ENCODE measurements around the gene CCDC34. TPM values are rescaled to one million over a fixed set of nuclear protein-coding genes. Genes with fewer than 3 reads are reported as not detected.

CCDC34 gene
- total RNA-seq, 1 experiment from 2014 or later: 18.7 TPM

- Histone ChIP-seq H3K27ac (ENCODE audit: low read depth, low read length) (no peak overlapping the region), H3K4me1 (ENCODE audit: control insufficient read depth in 1 of 2, insufficient read depth in 2 of 2, low read length in 2 of 2) (no peaks in the 10 kb centered on the region), H3K4me2 (ENCODE audit: low read length) (no peak overlapping the region), H3K9me3 (ENCODE audit: control insufficient read depth in 1 of 2, insufficient read depth in 1 of 2, low read depth in 1 of 2, low read length in 2 of 2) (peaks cover 11% of the 10 kb centered on the region in 2 experiments; a peak in 2 of 4 replicates), H3K9me2 (ENCODE audit: insufficient read depth) (no peaks in the 10 kb centered on the region), H4K20me1 (ENCODE audit: insufficient read depth) (no peaks in the 10 kb centered on the region), H3K36me3 (ENCODE audit: control insufficient read depth in 1 of 2, insufficient read depth in 2 of 2, low read length in 2 of 2) (no peaks in the 10 kb centered on the region), H3K79me2 (ENCODE audit: insufficient read depth, low read length) (no peaks in the 10 kb centered on the region), H3K27me3 (ENCODE audit: insufficient read depth, low read length) (no peaks in the 10 kb centered on the region), H3K9ac (ENCODE audit: low read length) (no peak overlapping the region), H2AFZ (ENCODE audit: low read depth, low read length, poor library complexity, severe bottlenecking) (no peak overlapping the region), H3K4me3 (replicated peaks in 1 of 2; ENCODE audit: low read depth in 1 of 2, low read length in 2 of 2) (no peak overlapping the region)
- POLR2A ChIA-PET: no interaction called here
- CTCF ChIA-PET: no interaction called here
- TF ChIP-seq JUND (IDR thresholded peaks at IDR 0.05): no peak
- intact Hi-C loops (cut with micrococcal nuclease): loop anchor here (10.0 kb wide), 1 partner anchor 193 kb away; no protein-coding TSS in a partner anchor
- RAD21 ChIA-PET (ENCODE audit: low non-redundant PET in 1 of 2, low total read pairs in 2 of 2, uncharacterized antibody in 2 of 2, unreplicated experiment in 2 of 2): no interaction called here
- no peak for DNase-seq (ENCODE audit: low read depth, low spot score)
- no peak for ATAC-seq
- BruUV-seq (replicated peaks): no TSS peak
These were observed 70.9 kb downstream of the CCDC34 start for GRCh38 chr11:27291954-27292636.

GRCh38 chr11:27291302-27291889 lies 71.6 kb downstream of the CCDC34 start:
- peak; percentile 15 for DNase-seq (ENCODE audit: low read depth, low spot score)
- no peaks in the 10 kb centered on the region for H4K20me1 ChIP-seq (ENCODE audit: insufficient read depth)
- H3K27ac ChIP-seq (ENCODE audit: low read depth, low read length): no peak overlapping the region
- no peaks in the 10 kb centered on the region for H3K79me2 ChIP-seq (ENCODE audit: insufficient read depth, low read length)
- H3K9me3 ChIP-seq (ENCODE audit: control insufficient read depth in 1 of 2, insufficient read depth in 1 of 2, low read depth in 1 of 2, low read length in 2 of 2): peaks cover 11% of the 10 kb centered on the region in 2 experiments; a peak in 2 of 4 replicates
- no peak overlapping the region for H3K4me3 ChIP-seq (replicated peaks in 1 of 2; ENCODE audit: low read depth in 1 of 2, low read length in 2 of 2)
- no peak for TF ChIP-seq RAD21 (IDR thresholded peaks at IDR 0.05; ENCODE audit: low read depth)
- peak; percentile 27; the same call in 1 of the 2 replicates for TF ChIP-seq CBX3 (IDR thresholded peaks at IDR 0.05; ENCODE audit: low read depth)
- no peaks in the 10 kb centered on the region for H3K9me2 ChIP-seq (ENCODE audit: insufficient read depth)
- no peaks in the 10 kb centered on the region for H3K27me3 ChIP-seq (ENCODE audit: insufficient read depth, low read length)
- POLR2A ChIA-PET: no interaction called here
- no peaks in the 10 kb centered on the region for H3K4me1 ChIP-seq (ENCODE audit: control insufficient read depth in 1 of 2, insufficient read depth in 2 of 2, low read length in 2 of 2)
- no peak overlapping the region for H3K9ac ChIP-seq (ENCODE audit: low read length)
- BruUV-seq (replicated peaks): no TSS peak
- RAD21 ChIA-PET (ENCODE audit: low non-redundant PET in 1 of 2, low total read pairs in 2 of 2, uncharacterized antibody in 2 of 2, unreplicated experiment in 2 of 2): no interaction called here
- intact Hi-C loops (cut with micrococcal nuclease): loop anchor here (10.0 kb wide), 1 partner anchor 193 kb away; no protein-coding TSS in a partner anchor
- CTCF ChIA-PET: no interaction called here
- no peak overlapping the region for H3K4me2 ChIP-seq (ENCODE audit: low read length)
- no peak for ATAC-seq
- H3K36me3 ChIP-seq (ENCODE audit: control insufficient read depth in 1 of 2, insufficient read depth in 2 of 2, low read length in 2 of 2): no peaks in the 10 kb centered on the region
- no peak overlapping the region for H2AFZ ChIP-seq (ENCODE audit: low read depth, low read length, poor library complexity, severe bottlenecking)

All from HCT116 (cell line).